Stromal cell of bone marrow (primary cell): ENCODE data around the gene ACTRT2.

Experiments used
- DNase-seq: peaks from one replicate; pipeline ENCODE4 v3.0.0-alpha.2; 2012; ENCODE audit warnings: low read depth

Gene ACTRT2

GRCh38 chr1:3003039-3003940 is 18.0 kb upstream of the ACTRT2 start:
- no peak for DNase-seq

GRCh38 chr1:3003941-3004270 is 17.4 kb upstream of the ACTRT2 start:
- no peak for DNase-seq

- no peak for DNase-seq
Measured at GRCh38 chr1:3004285-3005205, 16.7 kb upstream of the ACTRT2 start.

- DNase-seq, result no peak
Measured at GRCh38 chr1:3005771-3006170, 15.5 kb upstream of the ACTRT2 start.

- DNase-seq, result no peak
Measured at GRCh38 chr1:3007298-3008147, 13.7 kb upstream of the ACTRT2 start.

- DNase-seq, result no peak
Measured at GRCh38 chr1:3009021-3009420, 12.2 kb upstream of the ACTRT2 start.

- no peak for DNase-seq
Measured at GRCh38 chr1:3009556-3009955, 11.7 kb upstream of the ACTRT2 start.

GRCh38 chr1:3011127-3011526 is 10.1 kb upstream of the ACTRT2 start:
- DNase-seq, result no peak

GRCh38 chr1:3011631-3012455 is 9.4 kb upstream of the ACTRT2 start:
- DNase-seq, result no peak

- DNase-seq, result no peak
Measured at GRCh38 chr1:3012456-3013291, 8.6 kb upstream of the ACTRT2 start.

- DNase-seq, result no peak
Measured at GRCh38 chr1:3013371-3014049, 7.8 kb upstream of the ACTRT2 start.

- no peak for DNase-seq
Measured at GRCh38 chr1:3014050-3014440, 7.2 kb upstream of the ACTRT2 start.

- DNase-seq, result no peak
Measured at GRCh38 chr1:3014443-3015268, 6.6 kb upstream of the ACTRT2 start.

GRCh38 chr1:3015269-3015635 is 6.0 kb upstream of the ACTRT2 start:
- no peak for DNase-seq

GRCh38 chr1:3015744-3016143 is 5.5 kb upstream of the ACTRT2 start:
- no peak for DNase-seq

- no peak for DNase-seq
Measured at GRCh38 chr1:3016641-3017439, 4.4 kb upstream of the ACTRT2 start.

- DNase-seq, result no peak
Measured at GRCh38 chr1:3017440-3018050, 3.7 kb upstream of the ACTRT2 start.

- no peak for DNase-seq
Measured at GRCh38 chr1:3018051-3018471, 3.2 kb upstream of the ACTRT2 start.
